ENCODE results near the gene PDE2A. TPM values are rescaled to one million over a fixed set of nuclear protein-coding genes. Genes with fewer than 3 reads are reported as not detected.

The PDE2A gene
- total and polyA plus RNA-seq, 2 experiments from 2014 or later, result 0.60 to 2.2 TPM

GRCh38 chr11:72704028-72704782, 30.0 kb upstream of the PDE2A start:
- Histone ChIP-seq H3K36me3 (replicated peaks; ENCODE audit: insufficient read depth, low read depth) (no peaks in the 10 kb centered on the region), H3K79me2 (no peaks in the 10 kb centered on the region), H3K27me3 (no peaks in the 10 kb centered on the region), H3K27ac (peak overlapping the region; percentile 85), H2AFZ (no peak overlapping the region), H3K9me2 (replicated peaks; ENCODE audit: insufficient read depth) (no peaks in the 10 kb centered on the region), H3K4me1 (ENCODE audit: insufficient read depth) (peaks cover 4% of the 10 kb centered on the region), H3K4me3 (no peak overlapping the region), H4K20me1 (ENCODE audit: insufficient read depth, poor library complexity, severe bottlenecking) (no peaks in the 10 kb centered on the region), H3K4me2 (no peak overlapping the region), H3K9me3 (ENCODE audit: low read depth) (no peaks in the 10 kb centered on the region)
- TF ChIP-seq EZH2phosphoT487 (IDR thresholded peaks at IDR 0.05; ENCODE audit: low read depth, severe bottlenecking, unreplicated experiment) (no peak), CTCF (IDR thresholded peaks at IDR 0.05; ENCODE audit: poor library complexity) (peak; percentile 6), EZH2 (IDR thresholded peaks at IDR 0.05; ENCODE audit: borderline replicate concordance) (no peak)
- DNase-seq (ENCODE audit: low spot score), result no peak
- 92% methylated on average over 13 of the region's 13 CpGs for WGBS (ENCODE audit: low lambda C conversion rate, missing lambda C conversion rate)

GRCh38 chr11:72703267-72704008, 29.2 kb upstream of the PDE2A start:
- peak; percentile 69 for DNase-seq (ENCODE audit: low spot score)
- Histone ChIP-seq H4K20me1 (ENCODE audit: insufficient read depth, poor library complexity, severe bottlenecking) (no peaks in the 10 kb centered on the region), H3K9me3 (ENCODE audit: low read depth) (no peaks in the 10 kb centered on the region), H3K27ac (peak overlapping the region; percentile 85), H3K4me1 (ENCODE audit: insufficient read depth) (peaks cover 4% of the 10 kb centered on the region), H2AFZ (no peak overlapping the region), H3K36me3 (replicated peaks; ENCODE audit: insufficient read depth, low read depth) (no peaks in the 10 kb centered on the region), H3K4me3 (no peak overlapping the region), H3K9me2 (replicated peaks; ENCODE audit: insufficient read depth) (no peaks in the 10 kb centered on the region), H3K79me2 (no peaks in the 10 kb centered on the region), H3K27me3 (no peaks in the 10 kb centered on the region), H3K4me2 (peak overlapping the region; percentile 68)
- 57% methylated on average over 11 of the region's 11 CpGs for whole genome bisulfite sequencing (ENCODE audit: low lambda C conversion rate, missing lambda C conversion rate)
- TF ChIP-seq EZH2 (IDR thresholded peaks at IDR 0.05; ENCODE audit: borderline replicate concordance) (no peak), EZH2phosphoT487 (IDR thresholded peaks at IDR 0.05; ENCODE audit: low read depth, severe bottlenecking, unreplicated experiment) (no peak), CTCF (IDR thresholded peaks at IDR 0.05; ENCODE audit: poor library complexity) (no peak)

GRCh38 chr11:72702577-72703241, 28.5 kb upstream of the PDE2A start:
- WGBS (ENCODE audit: low lambda C conversion rate, missing lambda C conversion rate), result 82% methylated on average over 15 of the region's 15 CpGs
- H3K9me2 ChIP-seq (replicated peaks; ENCODE audit: insufficient read depth), result no peaks in the 10 kb centered on the region
- H3K36me3 ChIP-seq (replicated peaks; ENCODE audit: insufficient read depth, low read depth), result no peaks in the 10 kb centered on the region
- peak overlapping the region; percentile 85 for H3K27ac ChIP-seq
- H3K27me3 ChIP-seq, result no peaks in the 10 kb centered on the region
- TF ChIP-seq EZH2phosphoT487 (IDR thresholded peaks at IDR 0.05; ENCODE audit: low read depth, severe bottlenecking, unreplicated experiment) (no peak), EZH2 (IDR thresholded peaks at IDR 0.05; ENCODE audit: borderline replicate concordance) (no peak), CTCF (IDR thresholded peaks at IDR 0.05; ENCODE audit: poor library complexity) (no peak)
- no peaks in the 10 kb centered on the region for H3K79me2 ChIP-seq
- DNase-seq (ENCODE audit: low spot score), result no peak
- H3K4me1 ChIP-seq (ENCODE audit: insufficient read depth), result peaks cover 4% of the 10 kb centered on the region
- no peaks in the 10 kb centered on the region for H3K9me3 ChIP-seq (ENCODE audit: low read depth)
- H3K4me3 ChIP-seq, result no peak overlapping the region
- H2AFZ ChIP-seq, result no peak overlapping the region
- H3K4me2 ChIP-seq, result peak overlapping the region; percentile 68
- H4K20me1 ChIP-seq (ENCODE audit: insufficient read depth, poor library complexity, severe bottlenecking), result no peaks in the 10 kb centered on the region
